ENCODE measurements around the gene LSM5. TPM values are rescaled to one million over a fixed set of nuclear protein-coding genes. Genes with fewer than 3 reads are reported as not detected.
A peak's percentile ranks its signal among the peaks of the same experiment; 100 is the strongest.

The LSM5 gene
- total and polyA plus RNA-seq, 9 of the 15 experiments (the other 6 are each of a cell fraction or from before 2014, with no cell fraction given) = 36.3 to 620 (median 186) TPM

DNA sequence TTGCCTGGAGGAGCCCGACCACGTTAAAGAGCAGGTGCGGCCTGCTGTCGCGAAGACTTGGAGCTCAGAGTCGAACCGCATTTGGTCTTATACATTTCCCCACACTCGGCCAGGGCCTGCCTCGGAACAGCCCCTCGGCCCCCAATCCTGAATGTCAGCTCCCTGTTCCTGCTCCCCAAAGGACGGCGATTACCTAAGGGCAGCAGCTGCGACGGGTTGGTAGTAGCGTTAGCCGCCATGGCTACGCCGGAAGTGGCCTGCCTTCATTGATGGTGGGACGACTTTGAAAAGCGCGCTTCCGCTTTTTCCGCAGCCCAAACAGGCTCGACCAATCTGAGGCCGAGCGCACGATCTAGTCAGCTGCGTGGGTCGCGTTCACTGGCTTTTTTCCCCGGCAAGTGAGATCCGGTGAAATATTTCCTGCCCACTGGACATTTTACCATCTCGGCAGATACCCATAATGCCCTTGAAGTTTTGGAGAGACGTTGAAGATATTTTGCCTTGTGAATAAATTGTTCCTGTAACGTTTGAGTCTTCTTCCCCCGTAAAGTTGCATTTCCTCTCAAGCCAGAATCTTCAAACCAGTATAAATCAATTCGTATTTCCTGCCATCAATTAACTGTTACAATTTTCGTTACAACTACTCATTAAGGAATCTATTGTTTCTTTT, at the start of gene LSM5 (continued):
- TF ChIP-seq, protein P1, sequence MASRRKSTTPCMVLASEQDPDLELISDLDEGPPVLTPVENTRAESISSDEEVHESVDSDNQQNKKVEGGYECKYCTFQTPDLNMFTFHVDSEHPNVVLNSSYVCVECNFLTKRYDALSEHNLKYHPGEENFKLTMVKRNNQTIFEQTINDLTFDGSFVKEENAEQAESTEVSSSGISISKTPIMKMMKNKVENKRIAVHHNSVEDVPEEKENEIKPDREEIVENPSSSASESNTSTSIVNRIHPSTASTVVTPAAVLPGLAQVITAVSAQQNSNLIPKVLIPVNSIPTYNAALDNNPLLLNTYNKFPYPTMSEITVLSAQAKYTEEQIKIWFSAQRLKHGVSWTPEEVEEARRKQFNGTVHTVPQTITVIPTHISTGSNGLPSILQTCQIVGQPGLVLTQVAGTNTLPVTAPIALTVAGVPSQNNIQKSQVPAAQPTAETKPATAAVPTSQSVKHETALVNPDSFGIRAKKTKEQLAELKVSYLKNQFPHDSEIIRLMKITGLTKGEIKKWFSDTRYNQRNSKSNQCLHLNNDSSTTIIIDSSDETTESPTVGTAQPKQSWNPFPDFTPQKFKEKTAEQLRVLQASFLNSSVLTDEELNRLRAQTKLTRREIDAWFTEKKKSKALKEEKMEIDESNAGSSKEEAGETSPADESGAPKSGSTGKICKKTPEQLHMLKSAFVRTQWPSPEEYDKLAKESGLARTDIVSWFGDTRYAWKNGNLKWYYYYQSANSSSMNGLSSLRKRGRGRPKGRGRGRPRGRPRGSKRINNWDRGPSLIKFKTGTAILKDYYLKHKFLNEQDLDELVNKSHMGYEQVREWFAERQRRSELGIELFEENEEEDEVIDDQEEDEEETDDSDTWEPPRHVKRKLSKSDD (conservative IDR thresholded peaks at IDR 0.05; ENCODE audit: low read length) = peak; percentile 81; the same call in 1 of the 2 replicates
- TF ChIP-seq MIER1 (IDR thresholded peaks at IDR 0.05; ENCODE audit: low read depth) (no peak), NFATC3 (IDR thresholded peaks at IDR 0.05) (no peak), CBFA2T2 (conservative IDR thresholded peaks at IDR 0.05) (no peak), RFX1 (IDR thresholded peaks at IDR 0.05) (peak; percentile 72), ZNF561 (CRISPR knock-in tag; conservative IDR thresholded peaks at IDR 0.05) (0 out of 2 replicates have a peak, but pooled peaks have one; percentile 8), SMAD1 (IDR thresholded peaks at IDR 0.05; ENCODE audit: low read depth, low read length, partially characterized antibody) (peak; percentile 67), PATZ1 (CRISPR knock-in tag; IDR thresholded peaks at IDR 0.05; ENCODE audit: borderline replicate concordance) (no peak), BDP1 (IDR thresholded peaks at IDR 0.05; ENCODE audit: insufficient read depth, insufficient read length) (no peak), CTBP1 (IDR thresholded peaks at IDR 0.05; ENCODE audit: borderline replicate concordance) (peak; percentile 69; the same call in 1 of the 2 replicates), KAT7 (CRISPR knock-in tag; IDR thresholded peaks at IDR 0.05; ENCODE audit: borderline replicate concordance) (peak; percentile 66; the same call in 1 of the 2 replicates), DNMT1 (IDR thresholded peaks at IDR 0.05) (peak; percentile 68; the same call in 1 of the 2 replicates), ZC3H11A (IDR thresholded peaks at IDR 0.05; ENCODE audit: low read depth, low read length) (no peak)
- TF ChIP-seq, protein P2, sequence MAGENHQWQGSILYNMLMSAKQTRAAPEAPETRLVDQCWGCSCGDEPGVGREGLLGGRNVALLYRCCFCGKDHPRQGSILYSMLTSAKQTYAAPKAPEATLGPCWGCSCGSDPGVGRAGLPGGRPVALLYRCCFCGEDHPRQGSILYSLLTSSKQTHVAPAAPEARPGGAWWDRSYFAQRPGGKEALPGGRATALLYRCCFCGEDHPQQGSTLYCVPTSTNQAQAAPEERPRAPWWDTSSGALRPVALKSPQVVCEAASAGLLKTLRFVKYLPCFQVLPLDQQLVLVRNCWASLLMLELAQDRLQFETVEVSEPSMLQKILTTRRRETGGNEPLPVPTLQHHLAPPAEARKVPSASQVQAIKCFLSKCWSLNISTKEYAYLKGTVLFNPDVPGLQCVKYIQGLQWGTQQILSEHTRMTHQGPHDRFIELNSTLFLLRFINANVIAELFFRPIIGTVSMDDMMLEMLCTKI (IDR thresholded peaks at IDR 0.05; ENCODE audit: partially characterized antibody) = no peak
- TF ChIP-seq, protein P3, sequence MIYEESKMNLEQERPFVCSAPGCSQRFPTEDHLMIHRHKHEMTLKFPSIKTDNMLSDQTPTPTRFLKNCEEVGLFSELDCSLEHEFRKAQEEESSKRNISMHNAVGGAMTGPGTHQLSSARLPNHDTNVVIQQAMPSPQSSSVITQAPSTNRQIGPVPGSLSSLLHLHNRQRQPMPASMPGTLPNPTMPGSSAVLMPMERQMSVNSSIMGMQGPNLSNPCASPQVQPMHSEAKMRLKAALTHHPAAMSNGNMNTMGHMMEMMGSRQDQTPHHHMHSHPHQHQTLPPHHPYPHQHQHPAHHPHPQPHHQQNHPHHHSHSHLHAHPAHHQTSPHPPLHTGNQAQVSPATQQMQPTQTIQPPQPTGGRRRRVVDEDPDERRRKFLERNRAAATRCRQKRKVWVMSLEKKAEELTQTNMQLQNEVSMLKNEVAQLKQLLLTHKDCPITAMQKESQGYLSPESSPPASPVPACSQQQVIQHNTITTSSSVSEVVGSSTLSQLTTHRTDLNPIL (CRISPR knock-in tag; IDR thresholded peaks at IDR 0.05) = no peak
- TF ChIP-seq, protein P4, sequence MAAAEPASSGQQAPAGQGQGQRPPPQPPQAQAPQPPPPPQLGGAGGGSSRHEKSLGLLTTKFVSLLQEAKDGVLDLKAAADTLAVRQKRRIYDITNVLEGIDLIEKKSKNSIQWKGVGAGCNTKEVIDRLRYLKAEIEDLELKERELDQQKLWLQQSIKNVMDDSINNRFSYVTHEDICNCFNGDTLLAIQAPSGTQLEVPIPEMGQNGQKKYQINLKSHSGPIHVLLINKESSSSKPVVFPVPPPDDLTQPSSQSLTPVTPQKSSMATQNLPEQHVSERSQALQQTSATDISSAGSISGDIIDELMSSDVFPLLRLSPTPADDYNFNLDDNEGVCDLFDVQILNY (CRISPR knock-in tag; IDR thresholded peaks at IDR 0.05) = no peak
- TF ChIP-seq, protein P5, sequence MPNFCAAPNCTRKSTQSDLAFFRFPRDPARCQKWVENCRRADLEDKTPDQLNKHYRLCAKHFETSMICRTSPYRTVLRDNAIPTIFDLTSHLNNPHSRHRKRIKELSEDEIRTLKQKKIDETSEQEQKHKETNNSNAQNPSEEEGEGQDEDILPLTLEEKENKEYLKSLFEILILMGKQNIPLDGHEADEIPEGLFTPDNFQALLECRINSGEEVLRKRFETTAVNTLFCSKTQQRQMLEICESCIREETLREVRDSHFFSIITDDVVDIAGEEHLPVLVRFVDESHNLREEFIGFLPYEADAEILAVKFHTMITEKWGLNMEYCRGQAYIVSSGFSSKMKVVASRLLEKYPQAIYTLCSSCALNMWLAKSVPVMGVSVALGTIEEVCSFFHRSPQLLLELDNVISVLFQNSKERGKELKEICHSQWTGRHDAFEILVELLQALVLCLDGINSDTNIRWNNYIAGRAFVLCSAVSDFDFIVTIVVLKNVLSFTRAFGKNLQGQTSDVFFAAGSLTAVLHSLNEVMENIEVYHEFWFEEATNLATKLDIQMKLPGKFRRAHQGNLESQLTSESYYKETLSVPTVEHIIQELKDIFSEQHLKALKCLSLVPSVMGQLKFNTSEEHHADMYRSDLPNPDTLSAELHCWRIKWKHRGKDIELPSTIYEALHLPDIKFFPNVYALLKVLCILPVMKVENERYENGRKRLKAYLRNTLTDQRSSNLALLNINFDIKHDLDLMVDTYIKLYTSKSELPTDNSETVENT (CRISPR knock-in tag; IDR thresholded peaks at IDR 0.05) = peak; percentile 70; the same call in 1 of the 2 replicates

Data from K562 (cell line).